Astrocyte (in vitro differentiated cells and primary cell): ENCODE data around the gene SNRNP70. TPM values are rescaled to one million over a fixed set of nuclear protein-coding genes. Genes with fewer than 3 reads are reported as not detected.

Experiments
- DNase-seq: peaks from one replicate; pipeline ENCODE4 v3.0.0-alpha.2; 2010; ENCODE audit warnings: low read depth
- FAIRE-seq: peaks from 2 replicates; lab custom pipeline; 2011; peaks lifted over from hg19 to GRCh38; lab: Jason Lieb, UNC
- H2AFZ ChIP-seq: 2 replicates; pipeline ENCODE4 v1.6.0; 2012; ENCODE audit warnings: low read depth, low read length, inconsistent platforms
- H3K27ac ChIP-seq: 2 replicates; pipeline ENCODE4 v1.5.1; 2011; ENCODE audit warnings: low read depth, low read length, inconsistent platforms
- H3K27me3 ChIP-seq: 2 replicates; pipeline ENCODE4 v1.6.0; 2011; ENCODE audit warnings: low read length, inconsistent platforms; ENCODE audit not compliant: insufficient read depth
- H3K36me3 ChIP-seq: 2 replicates; pipeline ENCODE4 v1.5.1; 2011; ENCODE audit warnings: low read length, inconsistent platforms; ENCODE audit not compliant: insufficient read depth
- H3K4me1 ChIP-seq: 2 replicates; pipeline ENCODE4 v1.5.1; 2011; ENCODE audit warnings: low read length, inconsistent platforms; ENCODE audit not compliant: insufficient read depth
- H3K4me2 ChIP-seq: 2 replicates; pipeline ENCODE4 v1.6.0; 2012; ENCODE audit warnings: low read length, inconsistent platforms
- H3K4me3 ChIP-seq: 2 replicates; pipeline ENCODE4 v1.5.1; 2011; ENCODE audit warnings: low read depth, mild to moderate bottlenecking, low read length, inconsistent platforms; ENCODE audit not compliant: insufficient read depth
- H3K79me2 ChIP-seq: 2 replicates; pipeline ENCODE4 v1.6.0; 2012; ENCODE audit warnings: mild to moderate bottlenecking, low read length, inconsistent platforms; ENCODE audit not compliant: insufficient read depth
- H3K9ac ChIP-seq: 2 replicates; pipeline ENCODE4 v1.6.0; 2012; ENCODE audit warnings: mild to moderate bottlenecking, low read length, inconsistent platforms
- H3K9me3 ChIP-seq: 2 replicates; pipeline ENCODE4 v1.5.1; 2012; ENCODE audit warnings: low read depth, mild to moderate bottlenecking, low read length, inconsistent platforms; ENCODE audit not compliant: insufficient read depth
- H4K20me1 ChIP-seq: 2 replicates; pipeline ENCODE4 v1.6.0; 2012; ENCODE audit warnings: low read length, inconsistent platforms; ENCODE audit not compliant: insufficient read depth
- H3K27ac Mint-ChIP-seq: one replicate; pipeline ENCODE4 v1.8.0; 2021; ENCODE audit warnings: mild to moderate bottlenecking, mixed read lengths; ENCODE audit not compliant: unreplicated experiment
- H3K27me3 Mint-ChIP-seq: one replicate; pipeline ENCODE4 v1.8.0; 2021; ENCODE audit warnings: low read depth, mixed read lengths; ENCODE audit not compliant: unreplicated experiment
- H3K36me3 Mint-ChIP-seq: one replicate; pipeline ENCODE4 v1.8.0; 2021; ENCODE audit warnings: low read depth, mixed read lengths; ENCODE audit not compliant: unreplicated experiment
- H3K4me1 Mint-ChIP-seq: one replicate; pipeline ENCODE4 v1.8.0; 2021; ENCODE audit warnings: low read depth, mixed read lengths; ENCODE audit not compliant: unreplicated experiment
- H3K4me3 Mint-ChIP-seq: one replicate; pipeline ENCODE4 v1.8.0; 2021; ENCODE audit warnings: mild to moderate bottlenecking, moderate library complexity, mixed read lengths; ENCODE audit not compliant: unreplicated experiment
- H3K9me3 Mint-ChIP-seq: one replicate; pipeline ENCODE4 v1.8.0; 2021; ENCODE audit warnings: mild to moderate bottlenecking, mixed read lengths; ENCODE audit not compliant: unreplicated experiment
- EZH2 ChIP-seq: IDR thresholded peaks from 2 replicates; pipeline ENCODE4 v1.6.1; 2012; ENCODE audit warnings: mild to moderate bottlenecking, low read length, inconsistent platforms; ENCODE audit not compliant: insufficient read depth
- total RNA-seq: library from RNA; stranded (reverse); gene quantifications from 2 replicates; pipeline ENCODE4 v1.2.1, GENCODE V29; 2021
- TF ChIP-seq, protein P1 (sequence below): IDR thresholded peaks from 2 replicates; pipeline ENCODE4 v1.5.1; 2011; ENCODE audit warnings: low read depth, mild to moderate bottlenecking, inconsistent platforms, low read length, moderate library complexity; ENCODE audit not compliant: insufficient read depth

SNRNP70 gene
- total RNA-seq, 1 donor from 2014 or later: 177 TPM

DNA sequence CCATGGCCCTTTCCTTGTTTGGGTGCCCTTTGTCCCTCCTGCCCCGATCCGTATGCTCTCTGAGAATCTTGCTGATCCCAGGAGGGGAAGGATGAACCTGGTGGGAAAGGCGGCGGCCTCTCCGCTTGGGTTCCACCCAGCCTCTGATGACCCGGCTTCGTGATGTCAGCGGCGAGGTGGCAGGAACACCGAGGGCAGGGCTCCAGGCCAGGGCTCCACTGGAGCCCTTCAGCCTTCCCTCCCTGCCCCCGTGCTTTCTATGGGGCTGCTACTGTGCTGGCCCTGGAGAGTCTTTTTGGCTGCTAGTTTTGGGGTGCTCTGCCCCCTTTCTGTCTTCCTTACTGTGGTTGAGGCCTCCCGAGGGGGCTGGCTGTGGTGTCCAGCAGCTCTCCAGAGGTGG is 17.1 kb downstream of the SNRNP70 start:
- DNase-seq: no peak
- no peak overlapping the region for H3K27ac ChIP-seq
- H3K4me2 ChIP-seq: no peak overlapping the region
- no peak overlapping the region for H2AFZ ChIP-seq
- FAIRE-seq: no peak
- no peak for TF ChIP-seq EZH2
- TF ChIP-seq, protein P1, sequence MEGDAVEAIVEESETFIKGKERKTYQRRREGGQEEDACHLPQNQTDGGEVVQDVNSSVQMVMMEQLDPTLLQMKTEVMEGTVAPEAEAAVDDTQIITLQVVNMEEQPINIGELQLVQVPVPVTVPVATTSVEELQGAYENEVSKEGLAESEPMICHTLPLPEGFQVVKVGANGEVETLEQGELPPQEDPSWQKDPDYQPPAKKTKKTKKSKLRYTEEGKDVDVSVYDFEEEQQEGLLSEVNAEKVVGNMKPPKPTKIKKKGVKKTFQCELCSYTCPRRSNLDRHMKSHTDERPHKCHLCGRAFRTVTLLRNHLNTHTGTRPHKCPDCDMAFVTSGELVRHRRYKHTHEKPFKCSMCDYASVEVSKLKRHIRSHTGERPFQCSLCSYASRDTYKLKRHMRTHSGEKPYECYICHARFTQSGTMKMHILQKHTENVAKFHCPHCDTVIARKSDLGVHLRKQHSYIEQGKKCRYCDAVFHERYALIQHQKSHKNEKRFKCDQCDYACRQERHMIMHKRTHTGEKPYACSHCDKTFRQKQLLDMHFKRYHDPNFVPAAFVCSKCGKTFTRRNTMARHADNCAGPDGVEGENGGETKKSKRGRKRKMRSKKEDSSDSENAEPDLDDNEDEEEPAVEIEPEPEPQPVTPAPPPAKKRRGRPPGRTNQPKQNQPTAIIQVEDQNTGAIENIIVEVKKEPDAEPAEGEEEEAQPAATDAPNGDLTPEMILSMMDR: no peak
- H3K9ac ChIP-seq: no peak overlapping the region
- no peak overlapping the region for H3K4me3 ChIP-seq
- H3K36me3 ChIP-seq: peaks cover 37% of the 10 kb centered on the region
- Mint-ChIP-seq H3K36me3 (peaks cover 24% of the 10 kb centered on the region), H3K27ac (peak overlapping the region; percentile 75), H3K4me1 (peaks cover 5% of the 10 kb centered on the region), H3K9me3 (no peaks in the 10 kb centered on the region), H3K4me3 (no peak overlapping the region), H3K27me3 (no peaks in the 10 kb centered on the region)
- H3K79me2 ChIP-seq: peaks cover 50% of the 10 kb centered on the region
- H3K27me3 ChIP-seq: no peaks in the 10 kb centered on the region
- H4K20me1 ChIP-seq: peaks cover 87% of the 10 kb centered on the region
- no peaks in the 10 kb centered on the region for H3K9me3 ChIP-seq
- no peaks in the 10 kb centered on the region for H3K4me1 ChIP-seq

DNA sequence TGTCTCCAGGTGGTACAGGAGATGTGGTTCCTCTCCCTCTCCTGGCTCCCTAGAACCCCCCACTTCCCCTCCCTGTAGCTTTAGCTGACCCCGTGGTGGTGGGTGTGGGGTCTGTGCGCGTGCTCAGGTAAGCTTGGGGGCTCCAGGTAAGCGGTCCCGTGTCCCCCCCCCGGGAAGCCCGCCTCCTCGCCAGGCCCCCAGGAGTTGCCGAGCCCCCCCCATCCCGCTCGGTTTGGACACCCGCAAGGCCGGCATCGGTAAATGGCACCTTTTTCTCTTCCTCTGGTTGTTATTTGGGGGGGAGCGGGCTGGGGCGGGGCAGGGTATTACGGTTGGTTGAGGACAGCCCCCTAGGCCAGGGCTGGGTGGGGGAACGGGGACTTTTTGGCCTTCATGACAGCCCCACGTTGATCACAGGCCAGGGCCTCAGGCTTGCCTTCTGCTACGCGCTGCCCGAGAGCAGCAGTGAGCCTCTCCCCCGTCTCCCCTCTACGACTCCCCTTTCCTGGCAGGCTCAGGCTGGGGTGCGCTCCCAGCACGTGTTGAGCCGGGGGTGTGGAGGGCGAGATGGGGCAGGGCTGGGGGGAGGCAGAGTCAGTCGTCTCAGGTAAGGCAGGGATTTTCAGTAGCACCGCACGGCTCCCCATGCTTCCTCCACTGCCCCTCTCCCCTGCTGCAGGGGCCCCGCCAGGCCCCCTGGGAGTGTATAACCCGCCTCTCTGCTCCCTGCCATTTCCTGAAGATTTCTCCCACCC is 18.3 kb downstream of the SNRNP70 start:
- no peak overlapping the region for H3K9ac ChIP-seq
- TF ChIP-seq, protein P1: no peak
- TF ChIP-seq EZH2: no peak
- H3K4me1 ChIP-seq: no peaks in the 10 kb centered on the region
- no peak overlapping the region for H2AFZ ChIP-seq
- H4K20me1 ChIP-seq: peaks cover 84% of the 10 kb centered on the region
- no peak overlapping the region for H3K4me3 Mint-ChIP-seq
- H3K27ac ChIP-seq: no peak overlapping the region
- H3K36me3 ChIP-seq: peaks cover 36% of the 10 kb centered on the region
- H3K4me1 Mint-ChIP-seq: peaks cover 5% of the 10 kb centered on the region
- H3K36me3 Mint-ChIP-seq: peaks cover 26% of the 10 kb centered on the region
- no peak overlapping the region for H3K4me2 ChIP-seq
- no peak for FAIRE-seq
- H3K79me2 ChIP-seq: peaks cover 42% of the 10 kb centered on the region
- H3K27me3 Mint-ChIP-seq: no peaks in the 10 kb centered on the region
- DNase-seq: no peak
- no peaks in the 10 kb centered on the region for H3K9me3 Mint-ChIP-seq
- H3K4me3 ChIP-seq: no peak overlapping the region
- H3K27me3 ChIP-seq: no peaks in the 10 kb centered on the region
- H3K9me3 ChIP-seq: no peaks in the 10 kb centered on the region
- no peak overlapping the region for H3K27ac Mint-ChIP-seq
